Smooth muscle cell (in vitro differentiated cells): ENCODE data around the gene JAZF1. TPM values are rescaled to one million over a fixed set of nuclear protein-coding genes. Genes with fewer than 3 reads are reported as not detected.

ENCODE experiments used
- DNase-seq: peaks from one replicate; lab custom pipeline; 2025; ENCODE audit not compliant: unreplicated experiment; lab: John Stamatoyannopoulos, UW
- H2AFZ ChIP-seq: fragments of 200-600 bp; sonication (generic); 2 replicates; pipeline ENCODE4 v1.6.0; 2016; ENCODE audit warnings: antibody characterized with exemption, low read depth, mild to moderate bottlenecking
- H3F3A ChIP-seq: fragments of 200-600 bp; sonication (generic); 2 replicates; pipeline ENCODE4 v1.6.0; 2017; ENCODE audit warnings: antibody characterized with exemption, low read depth
- H3K27ac ChIP-seq: fragments of 200-600 bp; sonication (generic); 2 replicates; pipeline ENCODE4 v1.5.1; 2016; ENCODE audit warnings: low read depth, mild to moderate bottlenecking
- H3K27me3 ChIP-seq: fragments of 200-600 bp; sonication (generic); 2 replicates; pipeline ENCODE4 v1.6.1; 2016; ENCODE audit warnings: low read depth, mild to moderate bottlenecking
- H3K36me3 ChIP-seq: fragments of 200-600 bp; sonication (generic); 2 replicates; pipeline ENCODE4 v1.5.1; 2016; ENCODE audit warnings: low read depth
- H3K4me1 ChIP-seq: fragments of 200-600 bp; sonication (generic); 2 replicates; pipeline ENCODE4 v1.5.1; 2016; ENCODE audit warnings: low read depth
- H3K4me2 ChIP-seq: fragments of 200-600 bp; sonication (generic); 2 replicates; pipeline ENCODE4 v1.6.0; 2016; ENCODE audit warnings: mild to moderate bottlenecking
- H3K4me3 ChIP-seq: fragments of 200-600 bp; sonication (generic); 2 replicates; pipeline ENCODE4 v1.5.1; 2016; ENCODE audit warnings: mild to moderate bottlenecking
- H3K79me2 ChIP-seq: fragments of 200-600 bp; sonication (generic); 2 replicates; pipeline ENCODE4 v1.6.0; 2016; ENCODE audit warnings: low read depth, mild to moderate bottlenecking
- H3K9ac ChIP-seq: fragments of 200-600 bp; sonication (generic); 2 replicates; pipeline ENCODE4 v1.6.0; 2016; ENCODE audit warnings: low read depth
- H3K9me3 ChIP-seq: fragments of 200-600 bp; sonication (generic); replicated peaks from 2 replicates; pipeline ENCODE4 v1.5.1; 2016; ENCODE audit warnings: low read depth
- H4K20me1 ChIP-seq: fragments of 200-600 bp; sonication (generic); 2 replicates; pipeline ENCODE4 v1.6.0; 2016; ENCODE audit warnings: low read depth
- CTCF ChIP-seq: fragments of 200-600 bp; sonication (generic); IDR thresholded peaks from 2 replicates; pipeline ENCODE4 v1.5.1; 2017; ENCODE audit warnings: borderline replicate concordance, mild to moderate bottlenecking, antibody characterized with exemption; ENCODE audit not compliant: insufficient read depth, poor library complexity, severe bottlenecking
- WGBS: methylation state at CpG from one replicate; pipeline ENCODE4 v1.1.7; 2016; ENCODE audit warnings: low lambda C conversion rate; 5-methylcytosine and 5-hydroxymethylcytosine counted together
- polyA plus RNA-seq: library from polyadenylated mRNA; unstranded; fragments of >200 nt; fragmentation: Nextera tagmentation; extraction: Ambion mirVana; gene quantifications from 2 replicates; pipeline ENCODE4 v1.2.1, GENCODE V29; 2016
- total RNA-seq: library from RNA; depleted of rRNA; stranded (reverse); fragments of >200 nt; gene quantifications from 2 replicates; pipeline ENCODE4 v1.2.3, GENCODE V29; 2014

The JAZF1 gene
- total and polyA plus RNA-seq, 2 experiments from 2014 or later, result 17.4 to 18.0 TPM

GRCh38 chr7:28083998-28084985, 96.3 kb downstream of the JAZF1 start:
- Histone ChIP-seq H3K27ac (peak overlapping the region; percentile 65), H3K4me2 (peak overlapping the region; percentile 34)
- WGBS, result 66% methylated on average over 6 of the region's 6 CpGs

GRCh38 chr7:28083164-28083997, 97.2 kb downstream of the JAZF1 start:
- Histone ChIP-seq H3K4me1 (peaks cover 5% of the 10 kb centered on the region), H3K27me3 (no peaks in the 10 kb centered on the region), H3K9me3 (no peaks in the 10 kb centered on the region), H3F3A (peaks cover 5% of the 10 kb centered on the region), H3K4me3 (no peak overlapping the region), H3K79me2 (peaks cover 10% of the 10 kb centered on the region), H3K4me2 (peak overlapping the region; percentile 34), H4K20me1 (peaks cover 7% of the 10 kb centered on the region), H2AFZ (no peak overlapping the region), H3K9ac (no peak overlapping the region), H3K36me3 (no peaks in the 10 kb centered on the region), H3K27ac (peak overlapping the region; percentile 65)
- TF ChIP-seq CTCF, result no peak
- 81% methylated on average over 8 of the region's 8 CpGs for WGBS
- no peak for DNase-seq

More at GRCh38 chr7:28083998-28084985, 96.3 kb downstream of the JAZF1 start:
- Histone ChIP-seq H3F3A (peaks cover 5% of the 10 kb centered on the region), H4K20me1 (peaks cover 4% of the 10 kb centered on the region), H3K27me3 (no peaks in the 10 kb centered on the region), H2AFZ (no peak overlapping the region), H3K36me3 (no peaks in the 10 kb centered on the region), H3K79me2 (peaks cover 10% of the 10 kb centered on the region), H3K9me3 (no peaks in the 10 kb centered on the region), H3K9ac (no peak overlapping the region), H3K4me1 (peaks cover 5% of the 10 kb centered on the region), H3K4me3 (no peak overlapping the region)
- TF ChIP-seq CTCF, result no peak
- DNase-seq, result no peak

GRCh38 chr7:28082071-28082470, 98.5 kb downstream of the JAZF1 start:
- DNase-seq, result no peak
- Histone ChIP-seq H3K27me3 (no peaks in the 10 kb centered on the region), H2AFZ (no peak overlapping the region), H3K4me3 (no peak overlapping the region), H3F3A (peaks cover 5% of the 10 kb centered on the region), H3K79me2 (peaks cover 10% of the 10 kb centered on the region), H4K20me1 (peaks cover 6% of the 10 kb centered on the region), H3K27ac (no peak overlapping the region), H3K9ac (no peak overlapping the region), H3K36me3 (no peaks in the 10 kb centered on the region), H3K9me3 (no peaks in the 10 kb centered on the region), H3K4me1 (peaks cover under 1% of the 10 kb centered on the region), H3K4me2 (no peak overlapping the region)
- WGBS, result 96% methylated on average over 5 of the region's 5 CpGs
- TF ChIP-seq CTCF, result no peak
